GM10847 (cell line): ENCODE results near the gene UNC13B.

Experiments
- POLR2A ChIP-seq: IDR thresholded peaks from 2 replicates; pipeline ENCODE4 v1.6.1; 2011; ENCODE audit not compliant: insufficient read length; ENCODE audit errors: extremely low read depth

UNC13B gene

DNA sequence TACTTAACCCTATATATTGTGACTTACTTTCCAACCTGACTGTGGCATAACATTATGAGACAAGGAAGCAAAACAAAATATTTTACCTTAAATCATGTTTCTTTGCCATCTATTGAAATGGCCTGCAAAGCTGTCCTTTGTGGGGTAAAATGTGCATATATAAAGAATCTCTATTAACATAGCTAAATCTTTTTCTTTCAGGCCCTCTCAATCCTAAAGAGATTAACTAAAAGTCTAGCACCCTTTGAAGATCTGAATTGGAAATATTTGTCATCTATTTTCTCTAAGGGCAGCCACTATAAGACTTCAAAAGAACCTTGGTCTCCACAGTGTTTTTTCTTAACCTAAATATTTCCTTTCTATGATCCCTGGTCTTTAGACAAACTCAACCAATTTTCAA is 5.0 kb upstream of the UNC13B start:
- TF ChIP-seq POLR2A = no peak

GRCh38 chr9:35158501-35159280 is 3.1 kb upstream of the UNC13B start:
- TF ChIP-seq POLR2A = no peak

DNA sequence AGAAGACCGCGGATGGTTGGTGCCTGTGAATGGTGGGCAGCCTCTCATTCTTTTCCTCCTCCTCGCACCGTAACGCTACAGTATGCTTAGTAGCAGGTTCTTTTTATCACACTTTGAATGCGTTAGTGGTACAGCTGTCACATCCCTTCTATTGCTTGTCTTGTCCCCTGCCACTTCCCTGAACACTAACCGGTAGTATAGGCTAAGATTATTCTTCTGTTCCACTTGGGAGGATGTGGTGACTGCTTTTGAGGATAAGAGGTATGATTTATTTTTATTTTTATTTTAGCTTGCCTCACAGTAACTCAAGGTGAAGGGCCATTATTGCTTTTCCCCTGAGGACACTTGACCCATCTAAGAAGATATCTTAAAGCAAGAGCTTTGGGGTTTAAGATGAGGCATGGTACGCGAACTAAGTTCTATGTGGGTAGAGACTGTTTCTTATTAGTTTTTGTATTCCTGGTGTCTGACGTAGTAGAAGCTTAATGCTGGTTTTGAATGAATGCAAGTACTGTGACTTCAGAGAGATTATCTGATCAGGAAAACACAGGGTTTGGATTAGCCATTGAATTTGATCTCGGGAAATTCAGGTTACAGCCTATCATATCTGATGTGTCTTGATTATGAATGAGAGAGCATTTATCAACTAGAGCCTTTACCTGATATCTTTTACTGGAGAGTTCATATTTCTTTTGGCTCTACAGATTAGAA is 951 bp downstream of the UNC13B start:
- TF ChIP-seq POLR2A = no peak

GRCh38 chr9:35163413-35163812 is 1.6 kb downstream of the UNC13B start:
- no peak for TF ChIP-seq POLR2A

DNA sequence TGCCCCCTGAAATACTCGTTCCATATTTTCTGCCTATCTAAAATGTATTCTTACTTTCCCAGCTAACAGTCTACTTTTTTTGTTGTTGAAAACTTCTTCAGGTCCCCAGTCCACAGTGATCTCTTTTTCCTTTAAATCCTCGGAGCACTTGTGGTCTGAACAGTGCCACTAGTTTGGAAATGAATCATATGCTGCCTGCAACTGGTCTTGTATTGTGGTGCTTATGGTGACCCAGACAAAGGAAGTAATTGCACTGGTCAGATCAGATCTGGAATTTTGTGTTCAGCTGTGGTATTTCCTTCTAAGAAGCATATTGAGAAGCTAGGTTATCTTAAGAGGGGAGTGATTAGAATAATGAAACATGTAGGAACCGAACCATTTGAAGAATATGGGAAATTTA is 2.9 kb downstream of the UNC13B start:
- no peak for TF ChIP-seq POLR2A

- TF ChIP-seq POLR2A = no peak
Observed at GRCh38 chr9:35168963-35169362, 7.2 kb downstream of the UNC13B start.

DNA sequence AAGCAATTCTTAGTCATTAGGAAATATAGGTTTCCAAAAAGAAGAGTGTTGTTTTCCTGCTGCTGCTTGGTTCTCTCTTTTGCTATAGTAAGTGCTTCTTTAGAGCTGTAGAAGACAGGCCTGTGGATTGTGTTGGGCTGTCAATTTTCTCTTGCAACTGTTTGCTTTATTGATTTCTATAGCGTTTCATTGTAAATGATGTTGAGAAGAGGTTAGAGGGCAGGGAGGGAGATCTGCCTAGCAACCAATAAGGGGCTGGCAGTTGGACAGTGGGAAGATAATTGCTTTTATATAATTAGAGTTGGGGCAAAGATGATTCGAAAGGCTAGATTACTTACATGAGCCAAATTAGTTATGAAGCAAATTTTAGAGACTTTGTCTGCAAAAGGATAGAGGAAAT is 11.1 kb downstream of the UNC13B start:
- TF ChIP-seq POLR2A = no peak

- no peak for TF ChIP-seq POLR2A
Observed at GRCh38 chr9:35177520-35177919, 15.7 kb downstream of the UNC13B start.

DNA sequence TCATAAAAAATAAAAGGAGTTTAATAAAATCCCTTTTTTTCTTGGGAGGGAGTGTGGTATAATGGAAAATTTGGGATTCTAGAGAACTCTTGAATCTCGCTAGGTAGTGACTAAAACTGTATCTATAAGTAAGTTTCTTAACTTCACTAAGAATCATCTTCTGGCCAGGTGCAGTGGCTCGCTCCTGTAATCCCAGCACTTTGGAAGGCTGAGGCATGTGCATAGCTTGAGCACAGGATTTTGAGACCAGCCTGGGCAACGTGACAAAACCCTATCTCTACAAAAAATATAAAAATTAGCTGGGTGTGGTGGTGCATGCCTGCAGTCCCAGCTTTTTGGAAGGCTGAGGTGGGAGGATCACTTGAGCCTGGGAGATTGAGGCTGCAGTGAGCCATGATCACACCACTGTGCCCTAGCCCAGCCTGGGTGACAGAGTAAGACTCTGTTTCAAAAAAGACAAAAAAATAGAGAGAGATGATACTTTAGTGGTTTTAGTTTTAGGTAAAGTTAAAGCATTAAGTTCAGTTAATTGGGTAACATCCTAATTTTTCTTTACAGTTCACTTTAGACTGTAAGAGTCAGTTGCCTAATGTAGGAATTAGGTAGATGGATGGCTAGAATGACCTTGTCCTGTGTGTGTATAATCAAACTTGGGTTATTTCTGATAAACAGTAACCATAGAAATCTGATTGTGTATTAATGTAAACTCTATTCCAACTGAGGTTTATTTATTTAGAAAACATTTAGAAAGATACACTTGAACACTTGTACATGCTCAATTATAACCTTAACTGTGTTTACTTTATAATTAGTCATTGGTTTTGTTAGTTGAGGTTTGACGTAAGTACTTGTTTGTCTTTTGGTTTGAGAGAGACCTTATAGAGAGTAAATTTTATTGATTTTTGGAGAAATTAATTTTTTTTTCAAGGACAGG is 17.8 kb downstream of the UNC13B start:
- no peak for TF ChIP-seq POLR2A

DNA sequence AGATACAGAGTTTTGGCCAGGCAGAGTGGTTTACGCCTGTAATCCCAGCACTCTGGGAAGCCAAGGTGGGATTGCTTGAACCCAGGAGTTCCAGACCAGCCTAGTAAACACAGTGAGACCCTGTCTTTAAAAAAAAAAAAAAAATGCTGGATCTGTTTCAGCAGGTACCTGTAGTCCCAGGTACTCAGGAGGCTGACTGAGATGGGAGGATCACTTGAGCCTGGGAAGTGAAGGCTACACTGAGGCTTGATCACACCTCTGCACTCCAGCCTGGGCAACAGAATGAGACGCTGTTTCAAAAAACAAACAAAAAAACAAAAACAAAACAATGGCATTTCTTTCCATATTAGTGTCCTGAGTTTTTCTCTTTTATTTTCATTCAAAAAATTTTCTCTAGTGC is 19.0 kb downstream of the UNC13B start:
- no peak for TF ChIP-seq POLR2A

DNA sequence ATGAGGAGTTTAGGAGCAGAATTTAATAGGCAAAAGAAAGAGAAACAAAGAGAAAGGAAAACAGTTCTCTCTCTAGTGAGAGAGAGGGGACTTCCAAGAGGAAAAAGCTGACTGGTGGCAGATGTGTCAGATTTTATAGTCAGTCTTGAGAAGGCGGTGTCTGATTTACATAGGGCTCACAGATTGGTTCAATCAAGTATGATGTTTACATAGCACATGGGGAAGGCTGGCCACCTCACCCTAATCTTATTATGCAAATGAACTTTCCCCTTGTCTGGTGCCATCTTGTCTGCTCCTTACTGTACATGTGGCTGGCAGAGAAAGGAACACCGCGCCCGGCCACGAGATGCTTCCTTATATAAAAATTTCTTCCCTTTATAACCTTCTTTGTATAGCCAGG is 24.7 kb downstream of the UNC13B start:
- TF ChIP-seq POLR2A = no peak

GRCh38 chr9:35190203-35190602 is 28.4 kb downstream of the UNC13B start:
- TF ChIP-seq POLR2A = no peak

DNA sequence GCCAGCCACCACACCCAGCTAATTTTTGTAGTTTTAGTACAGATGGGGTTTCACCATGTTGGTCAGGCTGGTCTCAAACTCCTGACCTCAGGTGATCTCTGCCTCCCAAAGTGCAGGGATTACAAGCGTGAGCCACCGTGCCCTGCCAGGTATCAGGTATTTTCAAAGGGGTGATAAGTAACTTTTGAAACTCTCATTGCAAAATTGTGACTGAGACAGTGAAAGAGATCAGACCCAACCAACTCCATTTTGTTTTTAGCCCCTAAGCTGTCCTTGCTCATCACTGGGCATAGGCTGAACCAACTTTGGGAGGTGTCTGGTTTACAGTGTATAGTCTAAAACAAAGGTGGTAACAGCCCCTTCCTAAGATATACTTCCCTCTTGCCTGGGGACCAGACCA is 29.3 kb downstream of the UNC13B start:
- no peak for TF ChIP-seq POLR2A

DNA sequence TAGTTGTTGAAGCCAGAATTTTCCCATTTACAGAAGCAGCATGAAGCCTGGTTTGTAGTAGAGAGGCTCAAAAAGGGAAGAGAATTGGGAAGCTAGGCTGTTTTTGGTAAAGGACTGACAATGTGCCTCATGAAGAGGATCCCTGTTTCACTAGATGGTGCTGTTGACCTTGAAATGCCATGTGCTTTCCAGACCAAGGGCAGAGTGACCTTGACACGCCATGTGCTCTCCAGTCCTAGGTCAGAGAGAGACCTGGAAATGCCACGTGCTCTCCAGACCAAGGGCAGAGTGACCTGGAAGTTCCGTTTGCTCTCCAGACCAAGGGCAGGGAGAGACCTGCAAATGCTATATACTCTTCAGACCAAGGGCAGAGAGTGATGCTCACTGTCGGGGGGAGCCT is 32.0 kb downstream of the UNC13B start:
- no peak for TF ChIP-seq POLR2A

DNA sequence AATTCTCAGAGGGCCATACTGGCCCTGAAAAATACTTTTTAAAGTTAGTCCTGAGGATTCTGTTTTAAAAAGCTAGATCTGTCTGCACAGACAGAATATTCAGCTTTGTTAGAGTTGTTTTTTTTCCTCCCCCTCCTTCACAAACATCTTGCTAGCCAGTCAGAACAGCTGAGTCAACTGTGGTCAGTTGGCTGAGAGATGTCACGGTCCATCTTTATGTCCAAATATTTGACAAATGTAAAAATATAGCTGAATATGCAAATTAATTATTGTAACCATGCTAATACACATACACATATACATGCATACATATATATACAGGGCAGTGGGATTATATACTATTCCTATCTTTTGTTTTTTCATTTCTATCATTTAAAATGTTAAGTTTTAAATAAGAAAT is 33.9 kb downstream of the UNC13B start:
- no peak for TF ChIP-seq POLR2A

GRCh38 chr9:35198191-35198590 is 36.4 kb downstream of the UNC13B start:
- TF ChIP-seq POLR2A = no peak
